GM18867 (cell line): ENCODE data around the gene LHX4.

Experiments used
- ATAC-seq: cut with Tn5 transposase; IDR thresholded peaks from one replicate; pipeline ENCODE4 v1.9.1; 2021; ENCODE audit warnings: mild to moderate bottlenecking, moderate library complexity; ENCODE audit not compliant: unreplicated experiment

Gene LHX4

GRCh38 chr1:180270530-180271271 lies 40.6 kb downstream of the LHX4 start:
- ATAC-seq = no peak

- no peak for ATAC-seq
These were observed 41.5 kb downstream of the LHX4 start for GRCh38 chr1:180271272-180272255.

- no peak for ATAC-seq
These were observed 42.3 kb downstream of the LHX4 start for GRCh38 chr1:180272395-180272794.

- no peak for ATAC-seq
These were observed 43.0 kb downstream of the LHX4 start for GRCh38 chr1:180273066-180273465.

- ATAC-seq = no peak
These were observed 44.2 kb downstream of the LHX4 start for GRCh38 chr1:180274221-180274620.

GRCh38 chr1:180275726-180276125 lies 45.7 kb downstream of the LHX4 start:
- no peak for ATAC-seq

GRCh38 chr1:180277476-180278193 lies 47.6 kb downstream of the LHX4 start:
- ATAC-seq = no peak

- ATAC-seq = no peak
These were observed 48.1 kb downstream of the LHX4 start for GRCh38 chr1:180278194-180278515.

GRCh38 chr1:180278596-180279395 lies 48.7 kb downstream of the LHX4 start:
- ATAC-seq = no peak

- ATAC-seq = no peak
These were observed 49.6 kb downstream of the LHX4 start for GRCh38 chr1:180279651-180280050.

- ATAC-seq = no peak
These were observed 50.6 kb downstream of the LHX4 start for GRCh38 chr1:180280617-180281016.

GRCh38 chr1:180281490-180281889 lies 51.4 kb downstream of the LHX4 start:
- ATAC-seq = no peak

- no peak for ATAC-seq
These were observed 52.5 kb downstream of the LHX4 start for GRCh38 chr1:180282401-180283044.

- no peak for ATAC-seq
These were observed 53.0 kb downstream of the LHX4 start for GRCh38 chr1:180283098-180283497.

GRCh38 chr1:180286417-180286816 lies 56.4 kb downstream of the LHX4 start:
- no peak for ATAC-seq

GRCh38 chr1:180287988-180288705 lies 58.1 kb downstream of the LHX4 start:
- ATAC-seq = no peak

GRCh38 chr1:180288940-180289339 lies 58.9 kb downstream of the LHX4 start:
- no peak for ATAC-seq

- ATAC-seq = no peak
These were observed 60.4 kb downstream of the LHX4 start for GRCh38 chr1:180290265-180291001.

GRCh38 chr1:180291004-180291403 lies 60.9 kb downstream of the LHX4 start:
- no peak for ATAC-seq
